ENCODE data around the gene AGBL1.

Gene AGBL1

GRCh38 chr15:86403221-86403620 lies 323.6 kb downstream of the AGBL1 start:
- TF ChIP-seq CTCF (IDR thresholded peaks at IDR 0.05; ENCODE audit: poor library complexity, severe bottlenecking), result no peak
- Histone ChIP-seq H3K4me3 (ENCODE audit: severe bottlenecking) (no peak overlapping the region), H3K4me1 (ENCODE audit: insufficient read depth, poor library complexity, severe bottlenecking) (no peaks in the 10 kb centered on the region), H3K9me3 (ENCODE audit: severe bottlenecking) (no peaks in the 10 kb centered on the region), H3K27me3 (ENCODE audit: insufficient read depth, poor library complexity, severe bottlenecking) (no peaks in the 10 kb centered on the region), H3K36me3 (ENCODE audit: low read depth) (no peaks in the 10 kb centered on the region), H3K27ac (ENCODE audit: poor library complexity, severe bottlenecking) (no peak overlapping the region)
- ATAC-seq (ENCODE audit: low read depth) (no peak), DNase-seq (ENCODE audit: low spot score) (no peak)

GRCh38 chr15:86403914-86404583 lies 324.4 kb downstream of the AGBL1 start:
- Histone ChIP-seq H3K4me1 (ENCODE audit: insufficient read depth, poor library complexity, severe bottlenecking) (no peaks in the 10 kb centered on the region), H3K36me3 (ENCODE audit: low read depth) (no peaks in the 10 kb centered on the region), H3K27ac (ENCODE audit: poor library complexity, severe bottlenecking) (no peak overlapping the region), H3K27me3 (ENCODE audit: insufficient read depth, poor library complexity, severe bottlenecking) (no peaks in the 10 kb centered on the region), H3K4me3 (ENCODE audit: severe bottlenecking) (no peak overlapping the region), H3K9me3 (ENCODE audit: severe bottlenecking) (no peaks in the 10 kb centered on the region)
- no peak for TF ChIP-seq CTCF (IDR thresholded peaks at IDR 0.05; ENCODE audit: poor library complexity, severe bottlenecking)
- ATAC-seq (ENCODE audit: low read depth) (no peak), DNase-seq (ENCODE audit: low spot score) (no peak)

GRCh38 chr15:86408261-86408660 lies 328.6 kb downstream of the AGBL1 start:
- Histone ChIP-seq H3K9me3 (ENCODE audit: severe bottlenecking) (no peaks in the 10 kb centered on the region), H3K4me1 (ENCODE audit: insufficient read depth, poor library complexity, severe bottlenecking) (no peaks in the 10 kb centered on the region), H3K4me3 (ENCODE audit: severe bottlenecking) (no peak overlapping the region), H3K27ac (ENCODE audit: poor library complexity, severe bottlenecking) (no peak overlapping the region), H3K36me3 (ENCODE audit: low read depth) (no peaks in the 10 kb centered on the region), H3K27me3 (ENCODE audit: insufficient read depth, poor library complexity, severe bottlenecking) (no peaks in the 10 kb centered on the region)
- DNase-seq (ENCODE audit: low spot score), result no peak
- TF ChIP-seq CTCF (IDR thresholded peaks at IDR 0.05; ENCODE audit: poor library complexity, severe bottlenecking), result no peak
- ATAC-seq (ENCODE audit: low read depth), result no peak

- Histone ChIP-seq H3K4me1 (ENCODE audit: insufficient read depth, poor library complexity, severe bottlenecking) (no peaks in the 10 kb centered on the region), H3K27ac (ENCODE audit: poor library complexity, severe bottlenecking) (no peak overlapping the region), H3K9me3 (ENCODE audit: severe bottlenecking) (no peaks in the 10 kb centered on the region), H3K4me3 (ENCODE audit: severe bottlenecking) (no peak overlapping the region), H3K36me3 (ENCODE audit: low read depth) (no peaks in the 10 kb centered on the region), H3K27me3 (ENCODE audit: insufficient read depth, poor library complexity, severe bottlenecking) (no peaks in the 10 kb centered on the region)
- no peak for DNase-seq (ENCODE audit: low spot score)
- ATAC-seq (ENCODE audit: low read depth), result no peak
- no peak for TF ChIP-seq CTCF (IDR thresholded peaks at IDR 0.05; ENCODE audit: poor library complexity, severe bottlenecking)
These were observed 332.2 kb downstream of the AGBL1 start for GRCh38 chr15:86411916-86412315.

DNA sequence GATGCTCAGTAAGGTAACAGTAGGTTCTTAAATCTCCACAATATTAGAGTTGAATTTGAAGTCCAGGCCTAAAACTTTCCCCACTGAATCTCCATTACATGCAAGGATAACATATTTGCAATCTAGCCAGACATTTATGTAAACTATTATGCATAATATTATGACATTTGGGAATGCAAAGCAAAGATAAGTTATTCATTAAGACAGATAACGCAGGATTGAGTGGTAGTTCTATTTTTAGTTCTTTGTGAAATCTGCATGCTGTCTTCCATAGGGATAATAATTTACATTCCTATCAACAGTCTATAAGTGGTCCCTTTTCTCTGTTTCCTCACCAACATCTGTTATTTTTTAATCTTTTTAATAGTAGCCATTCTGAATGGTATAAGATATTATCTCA lies 333.5 kb downstream of the AGBL1 start:
- no peak for ATAC-seq (ENCODE audit: low read depth)
- no peak overlapping the region for H3K4me3 ChIP-seq (ENCODE audit: severe bottlenecking)
- H3K9me3 ChIP-seq (ENCODE audit: severe bottlenecking), result no peaks in the 10 kb centered on the region
- H3K27me3 ChIP-seq (ENCODE audit: insufficient read depth, poor library complexity, severe bottlenecking), result no peaks in the 10 kb centered on the region
- H3K36me3 ChIP-seq (ENCODE audit: low read depth), result no peaks in the 10 kb centered on the region
- no peak for DNase-seq (ENCODE audit: low spot score)
- H3K27ac ChIP-seq (ENCODE audit: poor library complexity, severe bottlenecking), result no peak overlapping the region
- TF ChIP-seq CTCF (IDR thresholded peaks at IDR 0.05; ENCODE audit: poor library complexity, severe bottlenecking), result no peak
- no peaks in the 10 kb centered on the region for H3K4me1 ChIP-seq (ENCODE audit: insufficient read depth, poor library complexity, severe bottlenecking)
